NCI-H2081 treated with DMSO at 0.1 percent for 48 hours (cell line): ENCODE measurements around the gene MADCAM1.
"Not testable (repeated sequence)": the region's sequence is repeated elsewhere in the genome, so short reads cannot be mapped to it uniquely, and the experiment has no call there.

Source experiments
- DNase-seq: peaks from one replicate; lab custom pipeline; 2025; lab: John Stamatoyannopoulos, UW

MADCAM1 gene

GRCh38 chr19:496112-496665 is at the start of gene MADCAM1:
Gene MADCAM1 (plus strand): TSS chr19:496486. CDS start chr19:496500, 14 bp downstream.
- DNase-seq: no peak

GRCh38 chr19:447064-447426 is 49.2 kb upstream of the MADCAM1 start:
- DNase-seq: no peak

GRCh38 chr19:447816-448560 is 48.3 kb upstream of the MADCAM1 start:
- DNase-seq: no peak

GRCh38 chr19:449916-450315 is 46.4 kb upstream of the MADCAM1 start:
- DNase-seq: no peak

GRCh38 chr19:450912-451481 is 45.3 kb upstream of the MADCAM1 start:
- DNase-seq: not testable (repeated sequence)

GRCh38 chr19:452829-453228 is 43.5 kb upstream of the MADCAM1 start:
- no peak for DNase-seq

- no peak for DNase-seq
Measured at GRCh38 chr19:453606-454005, 42.7 kb upstream of the MADCAM1 start.

- DNase-seq: no peak
Measured at GRCh38 chr19:455031-455705, 41.1 kb upstream of the MADCAM1 start.

GRCh38 chr19:455851-456546 is 40.3 kb upstream of the MADCAM1 start:
- DNase-seq: no peak

- DNase-seq: no peak
Measured at GRCh38 chr19:456547-457110, 39.7 kb upstream of the MADCAM1 start.

- no peak for DNase-seq
Measured at GRCh38 chr19:457636-458035, 38.6 kb upstream of the MADCAM1 start.

GRCh38 chr19:458091-459042 is 37.9 kb upstream of the MADCAM1 start:
- DNase-seq: no peak

- DNase-seq: peak; percentile 30
Measured at GRCh38 chr19:459724-460511, 36.4 kb upstream of the MADCAM1 start.

GRCh38 chr19:460877-461720 is 35.2 kb upstream of the MADCAM1 start, which contains the start of gene SHC2:
Gene SHC2 (minus strand): TSS chr19:461033. CDS start chr19:460996, 37 bp downstream.
- DNase-seq: no peak

GRCh38 chr19:461721-462551 is 34.4 kb upstream of the MADCAM1 start:
- DNase-seq: no peak

GRCh38 chr19:463483-464207 is 32.6 kb upstream of the MADCAM1 start:
- DNase-seq: no peak

GRCh38 chr19:464208-464545 is 32.1 kb upstream of the MADCAM1 start:
- no peak for DNase-seq
